Astrocyte (in vitro differentiated cells and primary cell): Measurements from ENCODE around the gene NR2C2. TPM values are rescaled to one million over a fixed set of nuclear protein-coding genes. Genes with fewer than 3 reads are reported as not detected.
A peak's percentile ranks its signal among the peaks of the same experiment; 100 is the strongest.
"Not testable (repeated sequence)": the region's sequence is repeated elsewhere in the genome, so short reads cannot be mapped to it uniquely, and the experiment has no call there.

Experiments
- DNase-seq: peaks from one replicate; pipeline ENCODE4 v3.0.0-alpha.2; 2010; ENCODE audit warnings: low read depth
- FAIRE-seq: peaks from 2 replicates; lab custom pipeline; 2011; peaks lifted over from hg19 to GRCh38; lab: Jason Lieb, UNC
- H2AFZ ChIP-seq: 2 replicates; pipeline ENCODE4 v1.6.0; 2012; ENCODE audit warnings: low read depth, low read length, inconsistent platforms
- H3K27ac ChIP-seq: 2 replicates; pipeline ENCODE4 v1.5.1; 2011; ENCODE audit warnings: low read depth, low read length, inconsistent platforms
- H3K27me3 ChIP-seq: 2 replicates; pipeline ENCODE4 v1.6.0; 2011; ENCODE audit warnings: low read length, inconsistent platforms; ENCODE audit not compliant: insufficient read depth
- H3K36me3 ChIP-seq: 2 replicates; pipeline ENCODE4 v1.5.1; 2011; ENCODE audit warnings: low read length, inconsistent platforms; ENCODE audit not compliant: insufficient read depth
- H3K4me1 ChIP-seq: 2 replicates; pipeline ENCODE4 v1.5.1; 2011; ENCODE audit warnings: low read length, inconsistent platforms; ENCODE audit not compliant: insufficient read depth
- H3K4me2 ChIP-seq: 2 replicates; pipeline ENCODE4 v1.6.0; 2012; ENCODE audit warnings: low read length, inconsistent platforms
- H3K4me3 ChIP-seq: 2 replicates; pipeline ENCODE4 v1.5.1; 2011; ENCODE audit warnings: low read depth, mild to moderate bottlenecking, low read length, inconsistent platforms; ENCODE audit not compliant: insufficient read depth
- H3K79me2 ChIP-seq: 2 replicates; pipeline ENCODE4 v1.6.0; 2012; ENCODE audit warnings: mild to moderate bottlenecking, low read length, inconsistent platforms; ENCODE audit not compliant: insufficient read depth
- H3K9ac ChIP-seq: 2 replicates; pipeline ENCODE4 v1.6.0; 2012; ENCODE audit warnings: mild to moderate bottlenecking, low read length, inconsistent platforms
- H3K9me3 ChIP-seq: 2 replicates; pipeline ENCODE4 v1.5.1; 2012; ENCODE audit warnings: low read depth, mild to moderate bottlenecking, low read length, inconsistent platforms; ENCODE audit not compliant: insufficient read depth
- H4K20me1 ChIP-seq: 2 replicates; pipeline ENCODE4 v1.6.0; 2012; ENCODE audit warnings: low read length, inconsistent platforms; ENCODE audit not compliant: insufficient read depth
- H3K27ac Mint-ChIP-seq: one replicate; pipeline ENCODE4 v1.8.0; 2021; ENCODE audit warnings: mild to moderate bottlenecking, mixed read lengths; ENCODE audit not compliant: unreplicated experiment
- H3K27me3 Mint-ChIP-seq: one replicate; pipeline ENCODE4 v1.8.0; 2021; ENCODE audit warnings: low read depth, mixed read lengths; ENCODE audit not compliant: unreplicated experiment
- H3K36me3 Mint-ChIP-seq: one replicate; pipeline ENCODE4 v1.8.0; 2021; ENCODE audit warnings: low read depth, mixed read lengths; ENCODE audit not compliant: unreplicated experiment
- H3K4me1 Mint-ChIP-seq: one replicate; pipeline ENCODE4 v1.8.0; 2021; ENCODE audit warnings: low read depth, mixed read lengths; ENCODE audit not compliant: unreplicated experiment
- H3K4me3 Mint-ChIP-seq: one replicate; pipeline ENCODE4 v1.8.0; 2021; ENCODE audit warnings: mild to moderate bottlenecking, moderate library complexity, mixed read lengths; ENCODE audit not compliant: unreplicated experiment
- H3K9me3 Mint-ChIP-seq: one replicate; pipeline ENCODE4 v1.8.0; 2021; ENCODE audit warnings: mild to moderate bottlenecking, mixed read lengths; ENCODE audit not compliant: unreplicated experiment
- CTCF ChIP-seq: IDR thresholded peaks from 2 replicates; pipeline ENCODE4 v1.5.1; 2011; ENCODE audit warnings: low read depth, mild to moderate bottlenecking, inconsistent platforms, low read length, moderate library complexity; ENCODE audit not compliant: insufficient read depth
- EZH2 ChIP-seq: IDR thresholded peaks from 2 replicates; pipeline ENCODE4 v1.6.1; 2012; ENCODE audit warnings: mild to moderate bottlenecking, low read length, inconsistent platforms; ENCODE audit not compliant: insufficient read depth
- total RNA-seq: library from RNA; stranded (reverse); gene quantifications from 2 replicates; pipeline ENCODE4 v1.2.1, GENCODE V29; 2021

Gene NR2C2
- total RNA-seq, 1 donor from 2014 or later, result 36.3 TPM

- FAIRE-seq (no peak), DNase-seq (no peak)
- TF ChIP-seq EZH2 (no peak), CTCF (no peak)
- H3K4me1 ChIP-seq, result no peaks in the 10 kb centered on the region
- Mint-ChIP-seq H3K36me3 (peaks cover 7% of the 10 kb centered on the region), H3K4me1 (no peaks in the 10 kb centered on the region), H3K27ac (no peak overlapping the region), H3K9me3 (peaks cover 8% of the 10 kb centered on the region), H3K27me3 (no peaks in the 10 kb centered on the region), H3K4me3 (no peak overlapping the region)
- no peaks in the 10 kb centered on the region for H3K27me3 ChIP-seq
- H3K9me3 ChIP-seq, result no peaks in the 10 kb centered on the region
- no peak overlapping the region for H3K4me3 ChIP-seq
- no peak overlapping the region for H3K4me2 ChIP-seq
- H4K20me1 ChIP-seq, result peaks cover 40% of the 10 kb centered on the region
- H3K36me3 ChIP-seq, result no peaks in the 10 kb centered on the region
- no peak overlapping the region for H3K27ac ChIP-seq
- H3K79me2 ChIP-seq, result peaks cover 59% of the 10 kb centered on the region
- H2AFZ ChIP-seq, result no peak overlapping the region
- no peak overlapping the region for H3K9ac ChIP-seq
Measured at GRCh38 chr3:14997941-14998340, 50.6 kb downstream of the NR2C2 start.

GRCh38 chr3:14999182-14999581 is 51.8 kb downstream of the NR2C2 start:
- H3K36me3 Mint-ChIP-seq, H3K4me2 ChIP-seq, H3K4me1 ChIP-seq, FAIRE-seq, H3K36me3 ChIP-seq, H3K9me3 ChIP-seq, H3K9ac ChIP-seq, H3K4me3 ChIP-seq, H3K27ac Mint-ChIP-seq, H3K27ac ChIP-seq, DNase-seq, H3K27me3 Mint-ChIP-seq, H2AFZ ChIP-seq, H3K4me1 Mint-ChIP-seq, H3K4me3 Mint-ChIP-seq, H3K9me3 Mint-ChIP-seq, H3K27me3 ChIP-seq: not testable (repeated sequence)
- peaks cover 61% of the 10 kb centered on the region for H3K79me2 ChIP-seq
- peaks cover 40% of the 10 kb centered on the region for H4K20me1 ChIP-seq

- peaks cover 28% of the 10 kb centered on the region for H4K20me1 ChIP-seq
Measured at GRCh38 chr3:15007681-15008141, 60.3 kb downstream of the NR2C2 start.

More at GRCh38 chr3:15007681-15008141, 60.3 kb downstream of the NR2C2 start:
- Histone ChIP-seq H3K4me3 (no peak overlapping the region), H3K9me3 (no peaks in the 10 kb centered on the region), H3K27ac (no peak overlapping the region), H3K27me3 (no peaks in the 10 kb centered on the region), H3K4me1 (no peaks in the 10 kb centered on the region), H3K36me3 (no peaks in the 10 kb centered on the region), H2AFZ (no peak overlapping the region), H3K9ac (no peak overlapping the region), H3K79me2 (peaks cover 12% of the 10 kb centered on the region), H3K4me2 (no peak overlapping the region)
- H3K9me3 Mint-ChIP-seq, result no peaks in the 10 kb centered on the region
- TF ChIP-seq EZH2, result no peak
- no peak for TF ChIP-seq CTCF
- no peak overlapping the region for H3K4me3 Mint-ChIP-seq
- H3K36me3 Mint-ChIP-seq, result peaks cover 26% of the 10 kb centered on the region
- H3K4me1 Mint-ChIP-seq, result peaks cover 23% of the 10 kb centered on the region
- DNase-seq (peak; percentile 91), FAIRE-seq (no peak)
- no peak overlapping the region for H3K27ac Mint-ChIP-seq
- H3K27me3 Mint-ChIP-seq, result no peaks in the 10 kb centered on the region
